HG02642 (cell line): ENCODE data around the gene CLDN12.
"Not testable (repeated sequence)": the region's sequence is repeated elsewhere in the genome, so short reads cannot be mapped to it uniquely, and the experiment has no call there.

Experiments
- ATAC-seq: cut with Tn5 transposase; IDR thresholded peaks from one replicate; pipeline ENCODE4 v1.9.1; 2021; ENCODE audit warnings: mild to moderate bottlenecking; ENCODE audit not compliant: unreplicated experiment, poor library complexity

CLDN12 gene

GRCh38 chr7:90430614-90431460 is 27.6 kb downstream of the CLDN12 start:
- no peak for ATAC-seq

GRCh38 chr7:90432752-90433151 is 29.5 kb downstream of the CLDN12 start:
- no peak for ATAC-seq

- no peak for ATAC-seq
Observed at GRCh38 chr7:90433221-90433620, 30.0 kb downstream of the CLDN12 start.

GRCh38 chr7:90445633-90446032 is 42.4 kb downstream of the CLDN12 start:
- ATAC-seq = no peak

- no peak for ATAC-seq
Observed at GRCh38 chr7:90446137-90446899, 43.1 kb downstream of the CLDN12 start.

- no peak for ATAC-seq
Observed at GRCh38 chr7:90453259-90453891, 50.1 kb downstream of the CLDN12 start.

GRCh38 chr7:90453931-90454330 is 50.7 kb downstream of the CLDN12 start:
- ATAC-seq = no peak

GRCh38 chr7:90455163-90456030 is 52.1 kb downstream of the CLDN12 start:
- peak; percentile 91 for ATAC-seq

- no peak for ATAC-seq
Observed at GRCh38 chr7:90458104-90458503, 54.8 kb downstream of the CLDN12 start.

GRCh38 chr7:90459888-90460287 is 56.6 kb downstream of the CLDN12 start:
- ATAC-seq = no peak

GRCh38 chr7:90461219-90461618 is 58.0 kb downstream of the CLDN12 start:
- no peak for ATAC-seq

GRCh38 chr7:90463151-90463628 is 59.9 kb downstream of the CLDN12 start:
- ATAC-seq = not testable (repeated sequence)
